CD4-positive, alpha-beta T cell treated with Interleukin-6 for 4 hours (primary cell): ENCODE results near the gene ERGIC1.

Experiments used
- DNase-seq: peaks from one replicate; pipeline ENCODE4 v3.0.0-alpha.2; 2020; ENCODE audit warnings: mixed read lengths

Gene ERGIC1

GRCh38 chr5:172952034-172952511, 118.0 kb downstream of the ERGIC1 start:
- no peak for DNase-seq

GRCh38 chr5:172953776-172954675, 120.0 kb downstream of the ERGIC1 start:
- no peak for DNase-seq

- no peak for DNase-seq
These were observed 120.7 kb downstream of the ERGIC1 start for GRCh38 chr5:172954751-172955159.

GRCh38 chr5:172956228-172956627, 122.2 kb downstream of the ERGIC1 start:
- no peak for DNase-seq

GRCh38 chr5:172956936-172957335, 122.9 kb downstream of the ERGIC1 start:
- no peak for DNase-seq

GRCh38 chr5:172957458-172957857, 123.4 kb downstream of the ERGIC1 start:
- no peak for DNase-seq

- DNase-seq = peak; percentile 71
These were observed 124.4 kb downstream of the ERGIC1 start for GRCh38 chr5:172958331-172959046.

- no peak for DNase-seq
These were observed 126.1 kb downstream of the ERGIC1 start for GRCh38 chr5:172959824-172960799.

GRCh38 chr5:172969921-172970320, 135.9 kb downstream of the ERGIC1 start:
- no peak for DNase-seq

GRCh38 chr5:172971482-172971881, 137.4 kb downstream of the ERGIC1 start:
- DNase-seq = no peak

GRCh38 chr5:172972552-172972951, 138.5 kb downstream of the ERGIC1 start:
- no peak for DNase-seq

- DNase-seq = no peak
These were observed 139.3 kb downstream of the ERGIC1 start for GRCh38 chr5:172973127-172973916.

GRCh38 chr5:172973931-172974330, 139.9 kb downstream of the ERGIC1 start:
- no peak for DNase-seq

- DNase-seq = no peak
These were observed 141.2 kb downstream of the ERGIC1 start for GRCh38 chr5:172975289-172975688.

GRCh38 chr5:172979778-172980177, 145.7 kb downstream of the ERGIC1 start:
- DNase-seq = no peak

- no peak for DNase-seq
These were observed 147.9 kb downstream of the ERGIC1 start for GRCh38 chr5:172981931-172982330.

- DNase-seq = peak; percentile 96
These were observed 149.6 kb downstream of the ERGIC1 start, which contains the start of gene ATP6V0E1 for GRCh38 chr5:172983542-172984243. Gene ATP6V0E1, plus strand, starts transcription at chr5:172983771. Its CDS starts 90 bp downstream, at chr5:172983861.

GRCh38 chr5:172984244-172984953, 150.3 kb downstream of the ERGIC1 start:
- DNase-seq = peak; percentile 72

GRCh38 chr5:172985596-172985995, 151.5 kb downstream of the ERGIC1 start:
- DNase-seq = no peak

GRCh38 chr5:172988276-172988675, 154.2 kb downstream of the ERGIC1 start:
- DNase-seq = no peak
